K562 (cell line): ENCODE data around the gene ZDHHC14. TPM values are rescaled to one million over a fixed set of nuclear protein-coding genes. Genes with fewer than 3 reads are reported as not detected.
A peak's percentile ranks its signal among the peaks of the same experiment; 100 is the strongest.

Source experiments
- BMI1 ChIP-seq: fragments of 150-350 bp; IDR thresholded peaks from 2 replicates; pipeline ENCODE4 v1.6.1; 2014; ENCODE audit warnings: low read length
- DPF2 ChIP-seq: fragments of 450-650 bp; IDR thresholded peaks from 2 replicates; pipeline ENCODE4 v1.6.1; 2016
- KAT2B ChIP-seq: IDR thresholded peaks from one replicate; pipeline ENCODE4 v1.6.1; 2012; ENCODE audit warnings: low read depth, mild to moderate bottlenecking, control low read depth, inconsistent platforms, low read length, moderate library complexity
- KAT8 ChIP-seq: fragments of 450-650 bp; IDR thresholded peaks from 2 replicates; pipeline ENCODE4 v1.6.1; 2016; ENCODE audit warnings: low read depth, mild to moderate bottlenecking
- NFIX ChIP-seq: fragments of 250-450 bp; sonication (Bioruptor Pico); IDR thresholded peaks from 2 replicates; pipeline ENCODE4 v1.4.0; 2020; ENCODE audit warnings: low read depth, mild to moderate bottlenecking, moderate library complexity
- NFXL1 ChIP-seq: fragments of 450-650 bp; formaldehyde crosslinking; IDR thresholded peaks from 2 replicates; pipeline ENCODE4 v1.4.0; 2021; ENCODE audit warnings: mild to moderate bottlenecking
- PCBP1 ChIP-seq: fragments of 200-400 bp; formaldehyde crosslinking; IDR thresholded peaks from 2 replicates; pipeline ENCODE4 v1.6.1; 2018; ENCODE audit warnings: mild to moderate bottlenecking, low read depth, low read length; ENCODE audit not compliant: poor library complexity, severe bottlenecking
- PURB ChIP-seq: sonication (generic); formaldehyde crosslinking; IDR thresholded peaks from 2 replicates; pipeline ENCODE4 v1.9.0; 2021; ENCODE audit warnings: low read depth, mild to moderate bottlenecking, missing genetic modification reagents
- ZFP36 ChIP-seq: fragments of 150-350 bp; IDR thresholded peaks from 2 replicates; pipeline ENCODE4 v1.6.1; 2018; ENCODE audit warnings: low read length, low read depth; ENCODE audit not compliant: partially characterized antibody
- ZNF134 ChIP-seq: fragments of 250-450 bp; sonication (Bioruptor Pico); conservative IDR thresholded peaks from 2 replicates; pipeline ENCODE4 v1.4.0; 2020
- ZNF408 ChIP-seq: fragments of 250-450 bp; sonication (Bioruptor Pico); IDR thresholded peaks from 2 replicates; pipeline ENCODE4 v1.4.0; 2020; ENCODE audit warnings: low read depth, mild to moderate bottlenecking, moderate library complexity
- ZNF830 ChIP-seq: fragments of 250-450 bp; sonication (Bioruptor Pico); IDR thresholded peaks from 2 replicates; pipeline ENCODE4 v1.5.0; 2021; ENCODE audit warnings: mild to moderate bottlenecking
- polyA plus RNA-seq, 8 experiments: library from polyadenylated mRNA; depleted of rRNA in 4 of 8; stranded (reverse) in 5 of 8; unstranded in 3 of 8; fragments of >200 nt; fragmentation: Nextera tagmentation in 2 of 8; fragmentation: Illumina TruSeq in 1 of 8; extraction: Ambion mirVana in 2 of 8; extraction: Trizol in 1 of 8; gene quantifications; 2 replicates each; pipeline versions ENCODE4 v1.2.1 to v1.2.3, GENCODE V29; 2011 to 2014; ENCODE audit warnings: inconsistent platforms in 1 of 8, missing spikeins in 1 of 8
- total RNA-seq, 7 experiments: library from RNA; depleted of rRNA in 6 of 7; stranded (reverse); fragments of >200 nt in 6 of 7; fragmentation: Illumina TruSeq in 2 of 7; extraction: Trizol in 2 of 7; gene quantifications; 2 replicates each; pipeline versions ENCODE4 v1.2.1 to v1.2.3, GENCODE V29; 2011 to 2021; ENCODE audit warnings: low replicate concordance in 1 of 7
- TF ChIP-seq, protein P1 (sequence below): sonication (generic); formaldehyde crosslinking; IDR thresholded peaks from 2 replicates; pipeline ENCODE4 v1.8.0; 2022; ENCODE audit warnings: mild to moderate bottlenecking, missing genetic modification reagents
- TF ChIP-seq, protein P2 (sequence below), 2 experiments: IDR thresholded peaks in 1 of 2; conservative IDR thresholded peaks in 1 of 2; 2 replicates each; pipeline ENCODE4 v1.6.1; 2016; ENCODE audit warnings: low read depth in 2 of 2, mild to moderate bottlenecking in 1 of 2, missing compliant biosample characterization in 1 of 2, missing genetic modification characterization in 1 of 2, moderate library complexity in 1 of 2
- TF ChIP-seq, protein P3 (sequence below): fragments of 450-650 bp; IDR thresholded peaks from 2 replicates; pipeline ENCODE4 v1.6.1; 2016; ENCODE audit warnings: mild to moderate bottlenecking
- TF ChIP-seq, protein P4 (sequence below): sonication (generic); formaldehyde crosslinking; IDR thresholded peaks from 2 replicates; pipeline ENCODE4 v1.8.0; 2022; ENCODE audit warnings: missing genetic modification reagents, mild to moderate bottlenecking, borderline replicate concordance

Gene ZDHHC14
- total and polyA plus RNA-seq, 9 of the 15 experiments (the other 6 are each of a cell fraction or from before 2014, with no cell fraction given): 0.92 to 23.1 (median 13.8) TPM

DNA sequence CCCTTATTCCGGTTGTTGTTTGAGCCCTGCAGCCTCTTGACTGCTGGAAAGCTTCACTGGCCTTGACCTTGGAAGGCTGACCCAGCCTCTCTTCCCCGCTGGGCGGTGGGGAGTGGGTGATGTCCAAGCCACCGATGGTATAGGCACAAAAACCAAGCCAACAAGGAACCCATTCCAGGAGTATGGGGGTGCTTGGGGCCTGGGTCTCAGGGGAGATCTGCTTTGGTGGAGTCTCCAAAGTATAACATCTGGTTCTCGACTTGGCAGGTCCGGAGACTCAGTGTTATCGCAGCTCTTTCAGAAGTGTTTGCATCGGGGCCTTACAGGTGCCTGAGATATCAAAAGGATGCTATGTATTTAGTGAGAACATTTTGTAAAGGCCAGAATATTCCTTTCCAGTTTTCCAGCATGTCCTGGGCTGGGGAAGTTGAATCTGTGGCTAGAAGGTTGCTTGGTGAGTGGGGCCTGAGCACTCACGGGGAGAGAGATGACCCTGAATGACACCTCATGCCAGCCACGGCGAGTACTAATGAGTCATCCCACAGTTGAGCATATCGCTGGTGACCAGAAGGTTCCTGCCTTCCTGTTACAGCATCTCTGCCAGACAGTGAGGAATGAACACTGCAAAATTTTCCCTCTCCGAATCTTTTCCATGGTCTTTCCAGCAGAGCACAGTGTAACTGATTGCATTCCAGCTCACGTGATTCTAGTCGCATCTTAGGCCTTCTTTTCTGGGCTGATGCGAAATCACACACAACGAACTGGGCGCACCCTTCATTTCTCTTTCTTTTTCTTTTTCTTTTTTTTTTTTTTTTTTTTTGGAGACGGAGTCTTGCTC lies 133.9 kb downstream of the ZDHHC14 start (continued):
- TF ChIP-seq PCBP1 (no peak), NFXL1 (CRISPR knock-in tag) (peak; percentile 67; the same call in 1 of the 2 replicates), ZNF134 (CRISPR knock-in tag) (no peak), ZFP36 (no peak), ZNF408 (CRISPR knock-in tag) (no peak), KAT2B (no peak), ZNF830 (CRISPR knock-in tag) (no peak), KAT8 (no peak), DPF2 (peak; percentile 100), NFIX (no peak), BMI1 (no peak), PURB (CRISPR knock-in tag) (no peak)
- TF ChIP-seq, protein P1, sequence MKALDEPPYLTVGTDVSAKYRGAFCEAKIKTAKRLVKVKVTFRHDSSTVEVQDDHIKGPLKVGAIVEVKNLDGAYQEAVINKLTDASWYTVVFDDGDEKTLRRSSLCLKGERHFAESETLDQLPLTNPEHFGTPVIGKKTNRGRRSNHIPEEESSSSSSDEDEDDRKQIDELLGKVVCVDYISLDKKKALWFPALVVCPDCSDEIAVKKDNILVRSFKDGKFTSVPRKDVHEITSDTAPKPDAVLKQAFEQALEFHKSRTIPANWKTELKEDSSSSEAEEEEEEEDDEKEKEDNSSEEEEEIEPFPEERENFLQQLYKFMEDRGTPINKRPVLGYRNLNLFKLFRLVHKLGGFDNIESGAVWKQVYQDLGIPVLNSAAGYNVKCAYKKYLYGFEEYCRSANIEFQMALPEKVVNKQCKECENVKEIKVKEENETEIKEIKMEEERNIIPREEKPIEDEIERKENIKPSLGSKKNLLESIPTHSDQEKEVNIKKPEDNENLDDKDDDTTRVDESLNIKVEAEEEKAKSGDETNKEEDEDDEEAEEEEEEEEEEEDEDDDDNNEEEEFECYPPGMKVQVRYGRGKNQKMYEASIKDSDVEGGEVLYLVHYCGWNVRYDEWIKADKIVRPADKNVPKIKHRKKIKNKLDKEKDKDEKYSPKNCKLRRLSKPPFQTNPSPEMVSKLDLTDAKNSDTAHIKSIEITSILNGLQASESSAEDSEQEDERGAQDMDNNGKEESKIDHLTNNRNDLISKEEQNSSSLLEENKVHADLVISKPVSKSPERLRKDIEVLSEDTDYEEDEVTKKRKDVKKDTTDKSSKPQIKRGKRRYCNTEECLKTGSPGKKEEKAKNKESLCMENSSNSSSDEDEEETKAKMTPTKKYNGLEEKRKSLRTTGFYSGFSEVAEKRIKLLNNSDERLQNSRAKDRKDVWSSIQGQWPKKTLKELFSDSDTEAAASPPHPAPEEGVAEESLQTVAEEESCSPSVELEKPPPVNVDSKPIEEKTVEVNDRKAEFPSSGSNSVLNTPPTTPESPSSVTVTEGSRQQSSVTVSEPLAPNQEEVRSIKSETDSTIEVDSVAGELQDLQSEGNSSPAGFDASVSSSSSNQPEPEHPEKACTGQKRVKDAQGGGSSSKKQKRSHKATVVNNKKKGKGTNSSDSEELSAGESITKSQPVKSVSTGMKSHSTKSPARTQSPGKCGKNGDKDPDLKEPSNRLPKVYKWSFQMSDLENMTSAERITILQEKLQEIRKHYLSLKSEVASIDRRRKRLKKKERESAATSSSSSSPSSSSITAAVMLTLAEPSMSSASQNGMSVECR (CRISPR knock-in tag): peak; percentile 16; the same call in 1 of the 2 replicates
- TF ChIP-seq, protein P2, sequence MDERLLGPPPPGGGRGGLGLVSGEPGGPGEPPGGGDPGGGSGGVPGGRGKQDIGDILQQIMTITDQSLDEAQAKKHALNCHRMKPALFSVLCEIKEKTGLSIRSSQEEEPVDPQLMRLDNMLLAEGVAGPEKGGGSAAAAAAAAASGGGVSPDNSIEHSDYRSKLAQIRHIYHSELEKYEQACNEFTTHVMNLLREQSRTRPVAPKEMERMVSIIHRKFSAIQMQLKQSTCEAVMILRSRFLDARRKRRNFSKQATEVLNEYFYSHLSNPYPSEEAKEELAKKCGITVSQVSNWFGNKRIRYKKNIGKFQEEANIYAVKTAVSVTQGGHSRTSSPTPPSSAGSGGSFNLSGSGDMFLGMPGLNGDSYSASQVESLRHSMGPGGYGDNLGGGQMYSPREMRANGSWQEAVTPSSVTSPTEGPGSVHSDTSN (CRISPR knock-in tag; IDR thresholded peaks at IDR 0.05; ENCODE audit: low read depth): no peak
- TF ChIP-seq, protein P2 (tag; conservative IDR thresholded peaks at IDR 0.05; ENCODE audit: low read depth): peak; percentile 90
- TF ChIP-seq, protein P3, sequence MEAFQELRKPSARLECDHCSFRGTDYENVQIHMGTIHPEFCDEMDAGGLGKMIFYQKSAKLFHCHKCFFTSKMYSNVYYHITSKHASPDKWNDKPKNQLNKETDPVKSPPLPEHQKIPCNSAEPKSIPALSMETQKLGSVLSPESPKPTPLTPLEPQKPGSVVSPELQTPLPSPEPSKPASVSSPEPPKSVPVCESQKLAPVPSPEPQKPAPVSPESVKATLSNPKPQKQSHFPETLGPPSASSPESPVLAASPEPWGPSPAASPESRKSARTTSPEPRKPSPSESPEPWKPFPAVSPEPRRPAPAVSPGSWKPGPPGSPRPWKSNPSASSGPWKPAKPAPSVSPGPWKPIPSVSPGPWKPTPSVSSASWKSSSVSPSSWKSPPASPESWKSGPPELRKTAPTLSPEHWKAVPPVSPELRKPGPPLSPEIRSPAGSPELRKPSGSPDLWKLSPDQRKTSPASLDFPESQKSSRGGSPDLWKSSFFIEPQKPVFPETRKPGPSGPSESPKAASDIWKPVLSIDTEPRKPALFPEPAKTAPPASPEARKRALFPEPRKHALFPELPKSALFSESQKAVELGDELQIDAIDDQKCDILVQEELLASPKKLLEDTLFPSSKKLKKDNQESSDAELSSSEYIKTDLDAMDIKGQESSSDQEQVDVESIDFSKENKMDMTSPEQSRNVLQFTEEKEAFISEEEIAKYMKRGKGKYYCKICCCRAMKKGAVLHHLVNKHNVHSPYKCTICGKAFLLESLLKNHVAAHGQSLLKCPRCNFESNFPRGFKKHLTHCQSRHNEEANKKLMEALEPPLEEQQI: peak; percentile 90
- TF ChIP-seq, protein P4, sequence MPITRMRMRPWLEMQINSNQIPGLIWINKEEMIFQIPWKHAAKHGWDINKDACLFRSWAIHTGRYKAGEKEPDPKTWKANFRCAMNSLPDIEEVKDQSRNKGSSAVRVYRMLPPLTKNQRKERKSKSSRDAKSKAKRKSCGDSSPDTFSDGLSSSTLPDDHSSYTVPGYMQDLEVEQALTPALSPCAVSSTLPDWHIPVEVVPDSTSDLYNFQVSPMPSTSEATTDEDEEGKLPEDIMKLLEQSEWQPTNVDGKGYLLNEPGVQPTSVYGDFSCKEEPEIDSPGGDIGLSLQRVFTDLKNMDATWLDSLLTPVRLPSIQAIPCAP: no peak
